Measurements from ENCODE around the gene METTL15. TPM values are rescaled to one million over a fixed set of nuclear protein-coding genes. Genes with fewer than 3 reads are reported as not detected.

Gene METTL15
- total RNA-seq, 2 donors from 2014 or later = 8.8 to 16.8 TPM

GRCh38 chr11:28223577-28223976 is 115.4 kb downstream of the METTL15 start:
- H3K4me3 ChIP-seq = no peak overlapping the region
- no peak overlapping the region for H3K27ac ChIP-seq
- H3K36me3 ChIP-seq = no peaks in the 10 kb centered on the region
- no peaks in the 10 kb centered on the region for H3K9me3 ChIP-seq
- WGBS = 96% methylated on average over 1 of the region's 1 CpG
- intact Hi-C loops (cut with DNase I) = no loop called here
- no peak for DNase-seq (ENCODE audit: low spot score)
- H3K4me1 ChIP-seq (replicated peaks) = no peaks in the 10 kb centered on the region
- H3K27me3 ChIP-seq (replicated peaks; ENCODE audit: insufficient read depth) = no peaks in the 10 kb centered on the region
- TF ChIP-seq POLR2AphosphoS5 (IDR thresholded peaks at IDR 0.05) (no peak), CTCF (IDR thresholded peaks at IDR 0.05) (no peak), POLR2A (IDR thresholded peaks at IDR 0.05) (no peak)

- Histone ChIP-seq H3K27ac (no peak overlapping the region), H3K9me3 (no peaks in the 10 kb centered on the region), H3K4me1 (replicated peaks) (no peaks in the 10 kb centered on the region), H3K27me3 (replicated peaks; ENCODE audit: insufficient read depth) (no peaks in the 10 kb centered on the region), H3K36me3 (no peaks in the 10 kb centered on the region), H3K4me3 (no peak overlapping the region)
- WGBS = 97% methylated on average over 2 of the region's 2 CpGs
- no peak for DNase-seq (ENCODE audit: low spot score)
- no peak for TF ChIP-seq POLR2A (IDR thresholded peaks at IDR 0.05)
- no peak for TF ChIP-seq CTCF (IDR thresholded peaks at IDR 0.05)
- no peak for TF ChIP-seq POLR2AphosphoS5 (IDR thresholded peaks at IDR 0.05)
- intact Hi-C loops (cut with DNase I) = no loop called here
Measured at GRCh38 chr11:28223994-28224393, 115.8 kb downstream of the METTL15 start.

GRCh38 chr11:28227460-28227859 is 119.3 kb downstream of the METTL15 start:
- Histone ChIP-seq H3K27ac (no peak overlapping the region), H3K4me3 (no peak overlapping the region), H3K9me3 (no peaks in the 10 kb centered on the region), H3K4me1 (replicated peaks) (no peaks in the 10 kb centered on the region), H3K27me3 (replicated peaks; ENCODE audit: insufficient read depth) (no peaks in the 10 kb centered on the region), H3K36me3 (no peaks in the 10 kb centered on the region)
- TF ChIP-seq CTCF (IDR thresholded peaks at IDR 0.05) (no peak), POLR2AphosphoS5 (IDR thresholded peaks at IDR 0.05) (no peak), POLR2A (IDR thresholded peaks at IDR 0.05) (no peak)
- 76% methylated on average over 1 of the region's 1 CpG for WGBS
- intact Hi-C loops (cut with DNase I) = no loop called here
- no peak for DNase-seq (ENCODE audit: low spot score)

- no peak for DNase-seq (ENCODE audit: low spot score)
- no peak for TF ChIP-seq POLR2AphosphoS5 (IDR thresholded peaks at IDR 0.05)
- no peak for TF ChIP-seq POLR2A (IDR thresholded peaks at IDR 0.05)
- TF ChIP-seq CTCF (IDR thresholded peaks at IDR 0.05) = no peak
- Histone ChIP-seq H3K36me3 (no peaks in the 10 kb centered on the region), H3K4me1 (replicated peaks) (no peaks in the 10 kb centered on the region), H3K4me3 (no peak overlapping the region), H3K27me3 (replicated peaks; ENCODE audit: insufficient read depth) (no peaks in the 10 kb centered on the region), H3K27ac (no peak overlapping the region), H3K9me3 (no peaks in the 10 kb centered on the region)
- intact Hi-C loops (cut with DNase I) = no loop called here
Measured at GRCh38 chr11:28228196-28228895, 120.2 kb downstream of the METTL15 start.

- no peak for DNase-seq (ENCODE audit: low spot score)
- Histone ChIP-seq H3K36me3 (no peaks in the 10 kb centered on the region), H3K4me1 (replicated peaks) (no peaks in the 10 kb centered on the region), H3K4me3 (no peak overlapping the region), H3K27me3 (replicated peaks; ENCODE audit: insufficient read depth) (no peaks in the 10 kb centered on the region), H3K9me3 (no peaks in the 10 kb centered on the region), H3K27ac (no peak overlapping the region)
- no peak for TF ChIP-seq CTCF (IDR thresholded peaks at IDR 0.05)
- TF ChIP-seq POLR2A (IDR thresholded peaks at IDR 0.05) = no peak
- intact Hi-C loops (cut with DNase I) = no loop called here
- WGBS = 88% methylated on average over 2 of the region's 2 CpGs
Measured at GRCh38 chr11:28231475-28231874, 123.3 kb downstream of the METTL15 start.

All from prostate gland (tissue), 2 donors.